Fibroblast of skin of right quadriceps (primary cell): ENCODE data around the gene FNBP1.
"Not testable (repeated sequence)": the region's sequence is repeated elsewhere in the genome, so short reads cannot be mapped to it uniquely, and the experiment has no call there.

Source experiments
- DNase-seq: peaks from one replicate; pipeline ENCODE4 v3.0.0-alpha.2; 2013

Gene FNBP1

DNA sequence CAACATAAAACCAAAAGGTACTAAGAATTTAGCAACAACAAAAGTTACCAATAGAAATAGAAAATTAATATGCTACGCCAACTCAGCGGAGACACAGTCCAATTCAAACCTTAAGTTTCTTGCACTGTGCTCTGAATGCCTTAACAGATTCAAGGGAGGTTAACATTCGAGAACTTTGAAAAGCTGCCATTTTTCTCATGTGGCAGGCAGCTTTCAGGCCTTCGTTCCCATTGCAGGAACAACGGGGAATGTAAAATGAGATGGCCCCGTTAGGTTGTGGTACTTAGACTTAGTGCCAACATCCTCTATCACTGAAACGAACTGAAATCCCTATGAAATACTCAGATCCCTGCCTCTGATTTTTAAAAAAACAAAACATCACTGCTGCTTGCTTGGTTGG, 22.4 kb downstream of the FNBP1 start:
- DNase-seq = no peak

GRCh38 chr9:130018265-130018664, 24.7 kb downstream of the FNBP1 start:
- no peak for DNase-seq

DNA sequence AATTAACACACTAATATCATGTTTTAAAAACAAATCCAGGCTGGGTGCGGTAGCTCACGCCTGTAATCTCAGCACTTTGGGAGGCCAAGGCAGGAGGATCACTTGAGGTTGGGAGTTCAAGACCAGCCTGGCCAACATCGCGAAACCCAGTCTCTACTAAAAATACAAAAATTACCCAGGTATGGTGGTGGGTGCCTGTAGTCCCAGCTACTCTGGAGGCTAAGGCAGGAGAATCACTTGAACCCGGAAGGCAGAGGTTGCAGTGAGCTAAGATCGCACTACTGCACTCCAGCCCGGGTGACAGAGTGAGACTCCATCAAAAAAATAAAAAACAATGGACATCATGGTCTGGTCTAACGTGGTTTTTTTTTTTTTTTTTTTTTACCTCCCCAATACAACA, 25.5 kb downstream of the FNBP1 start:
- DNase-seq = not testable (repeated sequence)

- DNase-seq = no peak
Observed at GRCh38 chr9:130017076-130017475, 25.9 kb downstream of the FNBP1 start.

GRCh38 chr9:130015353-130016019, 27.5 kb downstream of the FNBP1 start:
- DNase-seq = no peak

- DNase-seq = no peak
Observed at GRCh38 chr9:130013326-130013725, 29.7 kb downstream of the FNBP1 start.

DNA sequence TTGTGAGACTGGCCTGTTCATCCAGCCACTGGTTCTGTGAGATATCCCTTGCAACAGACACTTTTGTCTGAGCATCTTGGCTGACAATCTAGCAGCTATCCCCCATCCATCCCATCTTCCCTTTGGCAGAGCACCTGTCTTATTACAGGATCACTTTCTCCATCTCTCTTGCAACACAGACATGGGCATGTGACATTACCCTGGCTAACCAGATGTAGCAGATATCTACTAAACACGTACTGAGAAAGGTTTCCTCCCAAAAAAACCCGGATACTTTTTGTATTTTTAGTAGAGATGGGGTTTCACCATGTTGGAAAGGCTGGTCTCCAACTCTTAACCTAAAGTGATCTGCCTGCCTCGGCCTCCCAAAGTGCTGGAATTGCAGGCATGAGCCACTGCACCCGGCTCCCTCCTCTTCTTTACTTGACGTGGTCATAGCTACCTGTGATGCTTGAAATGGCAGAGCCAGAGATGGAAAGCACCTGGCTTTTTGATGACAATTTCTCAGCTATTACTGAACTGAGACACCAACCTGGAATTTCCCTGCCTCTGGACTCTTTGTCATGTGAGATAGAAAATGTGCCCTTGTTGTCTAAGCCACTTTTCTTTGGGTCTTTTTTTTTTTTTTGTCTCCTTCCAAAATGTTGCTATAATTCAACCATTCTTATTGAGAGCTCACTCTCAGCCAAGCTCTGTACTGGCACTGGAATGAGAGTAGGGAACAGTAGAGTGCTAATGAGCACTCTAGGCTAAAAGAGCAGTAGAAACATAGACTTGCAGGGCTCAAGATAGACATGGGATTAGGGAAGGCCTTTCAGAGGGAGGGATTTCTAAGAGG, 32.6 kb downstream of the FNBP1 start:
- DNase-seq = no peak

GRCh38 chr9:130009546-130009945, 33.4 kb downstream of the FNBP1 start:
- DNase-seq = not testable (repeated sequence)

DNA sequence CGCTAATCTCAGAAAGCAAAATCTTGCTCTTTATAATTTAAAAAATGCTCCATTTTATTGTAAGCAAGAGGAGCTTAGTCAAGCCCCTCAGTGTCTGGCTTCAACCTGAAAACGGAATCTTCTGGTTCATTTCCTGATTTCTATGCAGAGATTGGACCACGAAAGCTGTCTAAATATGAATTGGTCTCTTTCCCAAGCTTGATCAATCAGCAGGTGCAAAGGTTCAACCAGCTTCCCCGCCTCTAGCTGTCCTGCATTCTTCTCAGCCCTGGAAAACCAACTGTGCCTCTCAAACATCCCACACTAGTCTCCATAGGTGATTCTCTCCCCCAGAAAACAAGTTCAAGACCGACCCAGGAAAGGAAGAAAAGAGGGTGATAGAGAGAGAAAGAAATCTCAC, 34.5 kb downstream of the FNBP1 start:
- DNase-seq = no peak

DNA sequence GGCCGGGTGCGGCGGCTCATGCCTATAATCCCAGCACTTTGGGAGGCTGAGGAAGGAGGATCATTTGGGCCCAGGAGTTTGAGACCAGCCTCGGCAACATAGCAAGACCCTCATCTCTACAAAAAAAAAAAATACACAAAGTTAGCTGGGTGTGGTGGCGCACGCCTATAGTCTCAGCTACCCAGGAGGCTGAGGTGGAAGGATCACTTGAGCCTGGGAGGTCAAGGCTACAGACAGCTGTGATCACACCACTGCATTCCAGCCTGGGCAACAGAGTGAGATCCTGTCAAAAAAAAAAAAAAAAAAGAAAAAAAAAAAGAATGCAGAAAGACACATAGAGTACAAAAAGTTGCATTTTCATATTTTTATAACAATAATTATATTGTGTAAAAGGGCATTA, 36.0 kb downstream of the FNBP1 start:
- DNase-seq = not testable (repeated sequence)

GRCh38 chr9:130003943-130004552, 38.9 kb downstream of the FNBP1 start:
- no peak for DNase-seq

GRCh38 chr9:130002320-130002719, 40.7 kb downstream of the FNBP1 start:
- no peak for DNase-seq

DNA sequence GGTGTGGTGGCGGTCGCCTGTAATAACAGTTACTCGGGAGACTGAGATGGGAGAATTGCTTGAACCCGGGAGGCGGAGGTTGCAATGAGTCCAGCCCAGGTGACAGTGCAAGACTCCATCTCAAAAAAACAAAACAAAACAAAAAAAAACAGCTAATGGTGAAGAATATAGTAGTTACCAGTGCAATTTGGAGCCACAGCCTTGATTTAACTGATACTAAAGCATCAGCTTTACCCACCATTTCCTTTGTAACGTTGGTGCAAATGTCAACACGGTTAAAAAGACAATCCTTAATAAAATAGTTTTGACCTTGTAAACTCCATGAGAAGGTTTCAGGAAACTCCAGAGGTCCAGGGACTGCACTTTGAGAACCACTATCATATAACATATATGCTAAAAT, 41.8 kb downstream of the FNBP1 start:
- no peak for DNase-seq

DNA sequence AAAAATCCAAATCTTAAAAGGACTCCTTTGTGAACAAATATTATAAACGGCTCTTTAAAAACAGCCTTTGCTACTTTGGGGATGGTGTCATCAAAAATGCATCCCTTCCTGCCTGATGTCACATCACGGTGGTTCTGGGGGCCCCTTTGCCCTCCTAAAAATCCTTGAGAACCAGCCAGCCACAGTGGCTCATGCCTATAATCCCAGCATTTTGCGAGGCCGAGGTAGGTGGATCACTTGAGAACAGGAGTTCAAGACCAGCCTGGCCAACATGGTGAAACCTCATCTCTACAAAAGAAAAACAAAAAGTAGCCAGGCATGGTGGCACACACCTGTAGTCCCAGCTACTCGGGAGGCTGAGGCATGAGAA, 43.9 kb downstream of the FNBP1 start:
- DNase-seq = no peak

DNA sequence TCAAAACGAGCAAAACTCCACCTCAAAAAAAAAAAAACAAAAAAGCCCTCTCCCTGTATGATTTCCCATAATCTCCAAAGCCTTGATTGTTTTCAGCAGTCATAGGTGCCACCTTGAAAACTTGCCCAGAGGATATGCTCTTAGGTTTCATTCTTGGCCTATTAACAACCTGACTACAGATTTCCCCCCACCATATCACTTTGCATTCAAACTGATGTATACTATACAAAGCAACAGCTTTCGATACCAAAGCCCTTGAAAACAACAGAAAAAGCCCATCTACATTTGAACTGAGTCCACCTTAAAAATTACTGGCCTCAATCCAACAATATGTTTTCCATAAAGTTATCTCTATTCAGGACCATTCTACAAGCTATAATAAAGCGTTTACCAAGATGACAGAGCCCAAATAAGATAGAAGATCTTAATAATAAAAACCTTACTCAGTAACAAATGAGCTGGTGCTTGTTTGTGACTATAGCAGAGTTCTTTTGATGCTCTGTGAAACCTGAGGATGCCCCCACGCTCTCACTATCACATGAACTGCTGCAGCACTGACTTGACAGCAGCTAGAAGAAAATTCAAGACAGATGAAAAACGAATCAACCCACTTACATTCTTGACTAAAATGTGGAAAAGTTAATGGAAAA, 44.4 kb downstream of the FNBP1 start:
- DNase-seq = no peak

- not testable (repeated sequence) for DNase-seq
Observed at GRCh38 chr9:129997706-129998105, 45.3 kb downstream of the FNBP1 start.

DNA sequence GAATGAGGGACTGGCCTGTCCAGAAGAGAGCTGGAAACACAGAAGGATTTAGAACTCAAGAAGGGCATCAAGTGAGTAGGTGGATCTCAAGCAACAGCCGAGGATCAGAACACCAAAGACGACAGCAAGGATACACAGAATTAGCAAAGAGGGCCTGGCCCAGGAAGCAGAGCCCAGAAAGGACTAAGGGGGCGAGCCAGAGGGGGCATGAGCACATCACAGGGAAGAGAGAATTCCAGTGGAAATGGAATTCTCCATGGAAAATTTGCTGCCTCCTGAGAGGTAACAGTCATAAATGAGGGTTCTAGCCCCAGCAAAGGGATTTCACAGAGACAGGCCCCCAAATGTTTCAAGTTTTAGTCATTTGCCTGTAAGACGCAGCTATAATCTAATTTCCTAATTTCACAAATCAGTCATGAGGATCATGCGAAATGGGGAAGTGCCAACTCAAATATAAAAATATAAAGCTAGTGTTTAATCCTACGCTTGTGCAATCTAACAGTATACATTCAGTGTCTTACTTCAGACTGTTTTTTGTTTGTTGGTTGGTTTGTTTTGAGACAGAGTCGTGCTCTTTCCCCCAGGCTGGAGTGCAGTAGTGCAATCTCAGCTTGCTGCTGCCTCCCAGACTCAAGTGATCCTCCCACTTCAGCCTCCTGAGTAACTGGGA, 46.7 kb downstream of the FNBP1 start:
- peak; percentile 33 for DNase-seq

DNA sequence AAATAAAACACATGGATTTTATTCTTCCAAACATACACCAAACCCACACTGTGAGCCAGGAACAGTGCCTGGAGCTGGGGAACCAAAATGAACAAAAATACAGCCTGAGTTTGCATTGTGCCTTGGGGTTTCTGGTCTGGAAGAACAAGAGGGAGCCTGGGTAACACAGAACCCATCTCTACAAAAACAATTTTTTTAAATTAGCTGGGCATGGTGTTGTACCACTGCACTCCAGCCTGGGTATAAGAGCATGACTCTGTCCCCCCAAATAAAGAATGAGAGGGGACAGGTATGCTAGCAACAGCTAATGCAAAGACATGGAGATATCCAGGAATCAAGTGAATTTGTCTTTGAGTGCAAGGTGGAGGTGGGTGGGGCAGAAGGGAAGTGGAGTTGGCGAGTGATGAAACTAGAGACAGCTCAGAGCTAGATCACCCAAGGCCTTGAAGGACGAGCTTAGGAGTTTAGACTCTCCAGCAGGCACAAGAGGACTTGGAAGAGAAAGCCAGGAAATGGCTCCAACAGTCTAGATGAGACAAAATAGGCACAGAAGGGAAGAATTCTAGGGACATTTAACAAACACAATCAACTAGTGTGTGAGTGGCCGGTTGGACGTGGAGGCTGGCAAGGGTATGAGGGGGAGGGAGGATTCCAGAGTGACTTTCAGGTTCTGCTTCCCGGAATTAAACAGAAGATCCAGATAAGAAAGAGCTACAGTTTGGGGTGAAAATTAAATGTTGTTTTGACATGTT, 47.4 kb downstream of the FNBP1 start:
- peak; percentile 22 for DNase-seq

- DNase-seq = no peak
Observed at GRCh38 chr9:129994882-129995281, 48.1 kb downstream of the FNBP1 start.

- DNase-seq = not testable (repeated sequence)
Observed at GRCh38 chr9:129991139-129991538, 51.9 kb downstream of the FNBP1 start.

DNA sequence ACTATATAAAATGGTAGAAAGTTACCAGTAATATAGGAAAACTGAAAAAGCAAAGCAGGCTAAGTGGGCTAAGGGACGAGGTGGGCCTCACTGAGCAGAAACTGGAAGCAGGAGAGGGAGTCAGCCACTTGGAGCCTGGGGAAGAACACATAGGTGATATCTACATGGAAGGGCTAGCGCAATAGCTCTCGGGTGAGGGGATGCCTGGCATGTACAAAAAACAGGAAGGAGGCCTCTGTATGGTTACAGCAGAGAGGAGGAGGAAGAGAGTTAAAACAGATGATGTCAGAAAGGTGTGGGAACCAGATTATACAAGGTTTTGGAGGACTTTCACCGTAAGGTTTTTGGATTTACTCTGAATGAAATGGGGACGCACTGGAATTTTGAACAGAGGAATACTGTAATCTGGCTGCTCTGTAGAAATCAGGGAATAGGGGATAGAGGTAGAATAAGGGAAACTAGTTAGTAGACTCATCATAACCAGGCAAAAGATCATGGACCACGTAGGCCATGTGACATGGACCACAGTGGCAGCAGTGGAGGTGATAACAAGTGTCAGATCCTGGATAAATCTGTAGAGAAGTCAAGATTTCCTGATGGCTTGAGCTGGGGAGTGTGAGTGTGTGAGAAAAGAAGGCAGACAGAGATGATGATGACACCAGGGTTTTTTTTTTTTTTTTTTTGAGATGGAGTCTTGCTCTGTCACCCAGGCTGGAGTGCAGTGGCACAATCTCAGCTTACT, 52.5 kb downstream of the FNBP1 start:
- no peak for DNase-seq
